ENCODE results near the gene RAB17. TPM values are rescaled to one million over a fixed set of nuclear protein-coding genes. Genes with fewer than 3 reads are reported as not detected.

RAB17 gene
- total RNA-seq, 1 experiment from 2014 or later = not detected

DNA sequence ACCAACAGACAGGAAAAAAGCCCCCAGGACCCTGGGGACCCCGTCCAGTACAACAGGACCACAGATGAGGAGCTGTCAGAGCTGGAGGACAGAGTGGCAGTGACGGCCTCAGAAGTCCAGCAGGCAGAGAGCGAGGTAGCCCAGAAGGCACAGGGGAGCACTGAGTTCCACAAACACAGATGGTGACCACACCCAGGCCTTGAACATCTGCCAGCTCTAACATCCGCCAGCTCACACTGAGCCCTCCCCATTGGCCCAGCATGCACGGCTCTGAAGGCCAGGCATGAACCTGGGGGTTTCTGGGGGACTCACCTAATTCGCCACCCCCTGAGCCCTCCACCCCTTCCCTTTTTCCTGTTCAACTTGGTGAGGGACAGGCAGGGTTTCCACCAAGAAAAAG is 49.7 kb downstream of the RAB17 start:
- no peak overlapping the region for H3K4me3 ChIP-seq
- peak; percentile 54 for DNase-seq
- H3K36me3 ChIP-seq = no peaks in the 10 kb centered on the region
- H3K9me3 ChIP-seq = no peaks in the 10 kb centered on the region
- no peaks in the 10 kb centered on the region for H3K27me3 ChIP-seq

DNA sequence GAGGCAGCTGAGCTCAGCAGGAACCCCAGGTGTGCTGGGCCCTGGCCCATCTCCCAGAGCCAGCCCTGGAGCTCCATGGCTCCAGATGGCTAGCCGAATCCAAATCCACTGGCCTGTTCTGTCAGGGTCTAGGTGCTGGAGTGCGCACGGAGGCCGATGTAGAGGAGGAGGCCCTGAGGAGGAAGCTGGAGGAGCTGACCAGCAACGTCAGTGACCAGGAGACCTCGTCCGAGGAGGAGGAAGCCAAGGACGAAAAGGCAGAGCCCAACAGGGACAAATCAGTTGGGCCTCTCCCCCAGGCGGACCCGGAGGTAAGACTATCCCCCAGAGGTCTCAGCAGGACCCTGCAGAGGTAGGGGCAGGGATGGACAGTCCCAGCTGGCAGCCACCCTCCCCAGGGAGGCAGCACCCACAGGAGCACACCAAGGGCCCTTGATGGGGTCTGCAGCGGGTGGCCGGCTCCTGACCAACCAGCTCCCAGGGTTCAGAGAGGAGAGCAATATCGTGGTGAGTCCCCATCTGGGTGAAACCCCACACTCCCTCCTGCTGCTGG is 50.2 kb downstream of the RAB17 start:
- Histone ChIP-seq H3K9me3 (no peaks in the 10 kb centered on the region), H3K27me3 (no peaks in the 10 kb centered on the region), H3K36me3 (no peaks in the 10 kb centered on the region), H3K4me3 (no peak overlapping the region)
- DNase-seq = no peak

DNA sequence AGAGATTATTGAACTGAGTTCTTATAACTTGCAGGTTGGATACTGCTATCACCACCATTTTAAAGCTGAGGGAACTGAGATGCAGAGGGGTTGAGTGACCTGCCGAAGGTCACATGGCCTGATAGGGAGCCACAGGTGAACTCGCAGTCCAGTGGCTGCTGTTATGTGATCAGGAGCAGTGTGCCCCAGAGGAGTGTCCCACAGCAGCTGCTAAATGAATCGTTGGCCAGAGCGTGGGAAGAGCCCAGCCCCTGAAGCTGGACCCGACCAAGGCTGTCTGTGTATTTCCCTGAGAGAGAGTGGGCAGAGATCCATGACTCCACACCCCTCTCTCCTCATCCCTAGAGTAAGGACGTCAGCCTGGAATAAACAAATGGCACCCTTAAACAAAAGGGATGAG is 50.9 kb downstream of the RAB17 start:
- no peaks in the 10 kb centered on the region for H3K9me3 ChIP-seq
- H3K27me3 ChIP-seq = no peaks in the 10 kb centered on the region
- DNase-seq = no peak
- no peak overlapping the region for H3K4me3 ChIP-seq
- H3K36me3 ChIP-seq = no peaks in the 10 kb centered on the region

DNA sequence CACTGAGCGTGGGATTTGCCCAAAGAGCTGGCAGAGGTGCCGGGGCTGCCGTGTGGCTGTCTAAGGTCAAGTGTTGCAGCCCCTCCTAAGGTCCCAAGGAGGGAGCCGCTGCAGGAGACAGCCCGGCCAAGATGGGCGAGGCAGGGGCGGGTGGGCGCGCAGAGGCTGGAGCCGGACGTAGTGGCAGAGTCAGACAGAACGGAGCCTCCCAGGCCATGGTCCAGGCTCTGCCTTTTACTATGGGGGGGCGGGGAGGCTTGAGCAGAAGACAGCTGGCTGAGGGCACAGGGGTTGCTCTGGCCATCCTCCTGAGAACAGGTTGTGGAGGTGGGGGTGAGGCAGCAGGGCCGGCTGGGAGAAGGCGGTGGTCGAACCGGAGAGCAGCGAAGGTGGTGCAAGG is 51.6 kb downstream of the RAB17 start:
- Histone ChIP-seq H3K4me3 (no peak overlapping the region), H3K36me3 (no peaks in the 10 kb centered on the region), H3K27me3 (no peaks in the 10 kb centered on the region), H3K9me3 (no peaks in the 10 kb centered on the region)
- DNase-seq = no peak

DNA sequence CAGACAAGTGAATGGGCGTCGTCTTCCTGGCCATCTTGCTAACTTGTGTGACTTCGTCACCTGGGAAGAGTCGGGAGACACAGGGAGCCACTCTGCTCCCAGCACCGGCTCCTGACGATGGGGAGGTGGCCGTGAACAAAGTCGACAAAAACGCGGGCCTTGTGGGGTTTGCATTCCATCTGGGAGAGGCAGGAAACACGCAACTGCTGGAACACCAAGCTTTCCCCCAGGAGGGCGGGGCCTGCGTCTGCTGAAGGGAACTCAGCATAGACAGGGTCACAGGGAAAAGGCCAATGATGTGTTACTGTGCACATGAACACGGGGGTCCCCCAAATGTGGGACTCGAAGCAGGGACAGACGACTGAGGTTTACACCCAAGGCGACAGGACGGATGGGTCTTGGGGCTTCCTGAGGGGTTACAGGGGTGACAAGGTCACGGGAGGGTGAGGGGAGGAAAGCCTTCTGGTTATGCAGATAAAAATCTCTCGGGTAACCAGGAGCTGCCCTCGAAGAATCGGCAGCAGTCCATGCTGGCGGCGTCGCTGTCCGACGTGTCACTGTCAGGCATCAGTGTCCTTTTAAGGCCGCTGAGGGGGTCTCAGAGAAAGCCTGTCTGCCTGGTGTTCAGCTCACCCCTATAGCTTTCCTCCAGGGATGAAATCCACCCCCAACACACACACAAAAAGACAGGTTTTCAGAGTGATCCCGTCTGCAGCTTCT is 52.4 kb downstream of the RAB17 start:
- no peaks in the 10 kb centered on the region for H3K36me3 ChIP-seq
- H3K27me3 ChIP-seq = no peaks in the 10 kb centered on the region
- H3K9me3 ChIP-seq = no peaks in the 10 kb centered on the region
- no peak for DNase-seq
- H3K4me3 ChIP-seq = no peak overlapping the region

DNA sequence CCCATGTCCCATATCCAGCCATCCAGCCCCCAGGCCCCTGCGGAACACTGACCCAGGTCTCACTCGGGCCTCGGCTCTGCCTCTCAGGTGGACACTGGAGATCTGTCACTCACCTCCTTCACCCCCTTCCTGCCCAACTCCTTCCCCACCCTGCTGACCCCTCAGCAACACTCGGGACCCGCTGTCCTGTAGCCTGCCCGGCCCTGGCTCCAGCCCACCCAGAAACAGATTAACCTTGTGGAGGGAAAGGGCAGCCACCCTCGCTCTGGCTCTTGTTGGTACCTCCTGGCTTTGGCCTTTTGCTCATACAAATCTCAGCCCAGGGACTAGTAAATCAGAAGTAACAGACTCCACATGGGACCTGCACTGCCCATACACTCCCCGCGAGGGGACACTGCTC is 53.9 kb downstream of the RAB17 start:
- no peaks in the 10 kb centered on the region for H3K9me3 ChIP-seq
- DNase-seq = no peak
- H3K36me3 ChIP-seq = no peaks in the 10 kb centered on the region
- no peak overlapping the region for H3K4me3 ChIP-seq
- no peaks in the 10 kb centered on the region for H3K27me3 ChIP-seq

DNA sequence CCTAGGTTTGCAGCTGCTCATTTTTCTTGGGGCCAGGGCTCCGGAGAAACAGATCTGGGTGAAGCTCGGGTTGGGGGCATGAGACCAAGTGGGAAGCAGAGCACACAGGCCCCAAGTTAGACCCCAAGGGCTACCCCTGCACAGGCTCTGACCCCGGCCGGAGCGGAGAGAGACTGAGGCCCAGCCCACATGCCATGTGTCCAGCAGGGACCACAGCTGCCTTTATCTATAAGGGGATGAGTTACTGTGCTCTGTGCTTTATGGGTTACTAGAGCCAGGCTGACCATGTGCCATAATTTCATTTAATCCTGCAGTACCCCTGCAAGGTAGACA is 54.5 kb downstream of the RAB17 start:
- Histone ChIP-seq H3K9me3 (no peaks in the 10 kb centered on the region), H3K36me3 (no peaks in the 10 kb centered on the region), H3K4me3 (no peak overlapping the region), H3K27me3 (no peaks in the 10 kb centered on the region)
- no peak for DNase-seq

DNA sequence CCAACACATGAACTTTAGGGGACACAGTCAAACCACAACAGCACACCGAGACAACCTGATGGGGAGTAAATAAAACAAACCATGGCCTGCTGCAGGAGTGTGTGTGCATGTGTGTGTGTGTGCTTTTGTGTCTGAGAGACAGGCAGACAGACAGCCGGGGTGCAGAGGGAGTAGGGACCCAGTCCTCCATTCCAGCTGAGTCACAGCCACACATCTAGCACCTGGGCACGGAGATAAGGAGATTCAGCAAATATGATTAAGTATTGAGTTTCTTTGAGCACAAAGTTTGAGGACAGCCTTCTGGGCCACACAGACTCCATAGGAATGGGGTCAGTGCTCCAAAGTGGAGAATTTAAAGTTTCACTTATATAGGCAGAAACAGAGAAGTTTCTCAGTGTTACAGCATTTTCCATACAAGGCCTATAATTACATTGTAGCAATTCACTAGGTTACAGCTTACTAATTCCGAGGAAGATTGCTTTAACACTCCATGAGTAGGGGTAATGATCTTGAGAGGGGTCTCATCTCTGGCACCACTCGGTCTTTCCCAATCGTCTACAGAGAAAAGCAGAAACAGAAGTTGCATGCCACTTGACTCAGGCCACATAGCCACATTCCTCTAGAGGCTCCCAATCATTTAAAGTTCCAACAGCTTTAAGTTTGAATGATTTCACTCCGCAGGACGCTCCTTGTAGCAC is 55.0 kb downstream of the RAB17 start:
- no peak for DNase-seq
- Histone ChIP-seq H3K27me3 (no peaks in the 10 kb centered on the region), H3K4me3 (no peak overlapping the region), H3K9me3 (no peaks in the 10 kb centered on the region), H3K36me3 (no peaks in the 10 kb centered on the region)

DNA sequence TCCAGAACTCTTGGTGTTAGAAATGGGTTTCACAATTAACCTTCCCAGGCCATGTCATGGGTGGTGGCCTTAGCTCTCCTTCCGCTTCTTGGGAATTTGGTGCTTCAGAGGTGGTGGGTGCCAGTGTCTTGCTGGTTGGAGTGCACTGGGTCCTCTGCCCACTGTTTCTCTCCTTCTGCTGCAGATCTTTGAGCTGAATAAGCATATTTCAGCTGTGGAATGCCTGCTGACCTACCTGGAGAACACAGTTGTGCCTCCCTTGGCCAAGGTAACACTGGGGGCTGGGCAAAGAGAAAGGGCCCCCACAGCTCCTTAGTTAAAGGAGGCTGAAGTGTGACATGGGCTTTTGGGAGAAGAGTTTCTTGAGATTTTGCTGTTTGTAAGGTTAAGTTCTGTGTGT is 56.2 kb downstream of the RAB17 start:
- H3K27me3 ChIP-seq = no peaks in the 10 kb centered on the region
- H3K9me3 ChIP-seq = no peaks in the 10 kb centered on the region
- no peak for DNase-seq
- no peaks in the 10 kb centered on the region for H3K36me3 ChIP-seq
- no peak overlapping the region for H3K4me3 ChIP-seq

DNA sequence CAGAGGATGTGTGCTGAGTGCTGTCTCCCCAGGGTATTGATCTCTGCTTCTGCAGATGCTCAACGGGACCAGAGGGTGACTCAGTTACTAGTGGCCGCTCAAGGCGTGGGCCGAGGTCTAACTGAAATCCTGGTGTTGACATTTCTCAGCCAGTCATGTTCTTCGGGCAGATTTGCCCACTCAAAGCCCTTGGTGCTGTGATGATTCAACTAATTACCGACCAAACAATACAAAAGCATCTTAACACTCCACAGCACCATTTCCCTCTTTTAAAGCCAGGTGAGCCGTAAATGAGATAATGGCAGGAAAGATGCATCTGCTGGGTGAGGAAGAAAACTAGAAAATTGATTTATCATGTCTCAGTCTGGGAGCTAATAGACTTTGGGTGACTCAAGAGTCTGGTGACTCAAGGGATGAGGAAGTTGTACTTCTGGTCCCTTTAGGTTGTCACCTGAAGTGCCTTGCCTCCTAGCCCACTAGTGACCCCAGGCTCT is 56.8 kb downstream of the RAB17 start:
- Histone ChIP-seq H3K27me3 (no peaks in the 10 kb centered on the region), H3K4me3 (no peak overlapping the region), H3K36me3 (no peaks in the 10 kb centered on the region), H3K9me3 (no peaks in the 10 kb centered on the region)
- no peak for DNase-seq

DNA sequence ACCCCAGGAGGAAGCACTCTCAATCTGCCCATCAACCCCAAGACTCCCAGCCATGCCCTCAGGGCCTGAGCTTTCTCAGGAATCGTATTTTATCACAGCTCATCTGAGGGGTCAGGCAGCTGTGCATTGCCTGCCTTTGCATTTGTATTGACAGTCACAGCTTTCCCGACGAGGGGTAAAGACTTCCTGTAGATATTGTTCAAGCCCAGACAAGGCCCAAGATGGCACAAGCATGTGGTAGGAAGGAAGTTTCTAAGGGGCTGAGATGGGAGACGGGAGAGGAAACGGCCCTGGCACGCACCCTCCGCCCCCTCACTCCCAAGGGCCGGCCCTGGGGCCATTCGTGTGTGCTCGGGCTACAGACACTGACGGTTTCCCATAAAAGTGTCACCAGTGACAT is 58.4 kb downstream of the RAB17 start:
- Histone ChIP-seq H3K9me3 (no peaks in the 10 kb centered on the region), H3K4me3 (no peak overlapping the region), H3K27me3 (no peaks in the 10 kb centered on the region), H3K36me3 (no peaks in the 10 kb centered on the region)
- no peak for DNase-seq

DNA sequence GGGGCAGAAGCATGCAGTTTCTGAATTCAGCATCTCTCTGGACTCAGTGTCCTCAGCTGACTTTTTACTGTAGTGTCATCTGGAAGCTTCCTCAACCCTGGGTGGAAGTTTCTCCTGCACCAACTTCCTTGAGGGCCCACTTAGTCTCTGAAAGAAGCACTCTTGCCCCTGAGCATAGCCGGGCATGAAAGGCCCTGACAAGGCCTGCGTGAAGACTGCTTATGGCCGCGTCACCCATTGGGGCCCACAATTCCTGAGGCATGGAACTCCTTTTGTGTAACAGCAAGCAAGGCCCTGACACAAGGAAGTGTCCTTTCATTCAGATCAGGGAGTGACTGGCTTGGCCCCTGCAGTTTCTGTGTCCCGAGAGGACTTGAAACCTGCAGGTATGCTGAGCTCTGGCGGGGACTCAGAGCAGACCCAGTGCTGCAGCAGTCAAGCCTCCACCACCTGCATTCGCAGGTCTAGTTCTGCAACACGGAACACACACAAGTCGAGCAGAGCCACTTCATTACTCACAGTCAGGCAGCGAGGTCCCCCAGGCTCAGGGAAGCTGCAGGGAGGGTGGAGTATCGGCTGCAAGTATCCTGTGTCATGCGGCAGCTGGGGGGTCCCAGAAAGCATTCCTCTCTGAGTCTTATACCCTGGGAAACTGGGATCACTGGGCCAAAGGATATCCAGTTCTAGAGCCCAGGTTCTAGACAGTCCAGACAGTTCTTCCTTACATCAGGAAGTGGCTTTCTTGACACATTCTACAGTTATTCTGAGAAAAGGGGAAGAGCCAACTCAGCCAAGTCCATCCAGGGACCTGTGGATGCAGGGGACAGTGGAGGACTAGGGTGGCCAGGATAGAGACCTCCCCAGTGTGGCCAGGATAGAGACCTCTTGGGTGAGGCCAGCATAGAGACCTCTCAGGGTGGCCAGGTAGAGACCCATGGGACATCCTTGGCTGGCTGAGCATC is 59.8 kb downstream of the RAB17 start:
- Histone ChIP-seq H3K36me3 (no peaks in the 10 kb centered on the region), H3K27me3 (no peaks in the 10 kb centered on the region)
- no peak for DNase-seq

DNA sequence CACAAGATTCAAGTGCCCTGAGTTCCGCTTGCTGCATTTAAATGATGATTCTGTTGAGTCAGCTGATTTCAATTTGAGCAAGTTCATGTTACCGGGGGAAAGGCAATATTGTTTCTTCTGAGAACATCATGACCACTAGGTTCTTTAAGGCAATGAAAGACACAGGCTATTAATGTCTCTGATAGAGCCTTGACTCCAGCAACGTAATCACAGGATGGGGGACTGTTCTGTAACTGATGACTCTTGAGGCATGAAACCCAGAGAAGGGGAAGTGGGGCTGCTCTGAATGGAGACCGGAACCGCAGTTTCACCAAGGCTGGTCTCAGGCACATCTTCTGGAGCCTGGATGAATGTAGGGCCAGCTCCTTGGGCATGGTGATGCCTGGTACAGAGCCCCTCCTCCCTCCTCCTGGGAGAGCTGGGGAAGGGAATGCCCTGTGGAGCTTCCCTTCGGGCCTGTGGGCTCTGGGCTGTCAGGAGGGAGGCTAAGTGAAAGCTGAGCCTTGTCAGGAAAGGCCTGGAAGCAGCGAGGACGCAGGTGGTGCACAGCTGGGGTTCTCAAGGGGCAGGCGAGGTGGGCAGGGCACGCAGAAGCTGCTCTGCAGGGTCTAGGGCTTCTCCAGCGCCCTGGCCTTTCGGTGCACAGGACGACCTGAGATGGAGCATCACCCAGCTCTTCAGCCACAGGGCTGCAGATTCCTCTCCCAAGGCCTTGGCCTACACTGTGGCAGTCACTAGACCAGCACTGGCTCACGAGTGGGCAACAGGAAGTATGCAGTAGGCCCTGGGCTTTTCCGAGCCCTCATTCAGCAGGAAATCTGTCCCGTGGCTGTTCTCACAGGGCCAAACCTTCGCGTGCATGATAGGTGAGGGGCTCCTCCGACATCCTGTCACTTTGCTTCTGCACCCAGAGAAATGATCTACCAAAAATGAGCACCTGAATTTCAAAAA is 60.8 kb downstream of the RAB17 start:
- Histone ChIP-seq H3K36me3 (no peaks in the 10 kb centered on the region), H3K27me3 (no peaks in the 10 kb centered on the region), H3K9me3 (no peaks in the 10 kb centered on the region), H3K4me3 (no peak overlapping the region)
- no peak for DNase-seq

More for the DNA sequence above, 59.8 kb downstream of the RAB17 start:
- no peak overlapping the region for H3K4me3 ChIP-seq
- H3K9me3 ChIP-seq = no peaks in the 10 kb centered on the region

DNA sequence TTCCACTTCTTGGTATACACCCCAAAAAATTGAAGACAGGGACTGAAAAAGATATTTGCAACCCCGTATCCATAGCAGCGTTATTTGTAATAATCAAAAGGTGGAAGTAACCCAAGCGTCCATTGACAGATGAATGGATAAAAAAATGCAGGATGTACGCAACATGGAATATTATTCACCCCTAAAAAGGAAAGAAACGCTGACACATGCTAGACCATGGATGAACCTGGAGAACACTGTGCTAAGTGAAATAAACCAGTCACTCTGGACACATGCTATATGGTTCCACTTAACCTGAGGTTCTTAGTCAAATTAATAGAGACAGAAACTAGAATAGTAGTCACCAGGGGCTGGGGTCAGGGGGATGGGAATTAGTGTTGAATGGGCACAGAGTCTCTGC is 62.8 kb downstream of the RAB17 start:
- Histone ChIP-seq H3K4me3 (no peak overlapping the region), H3K36me3 (no peaks in the 10 kb centered on the region), H3K27me3 (no peaks in the 10 kb centered on the region), H3K9me3 (no peaks in the 10 kb centered on the region)
- DNase-seq = no peak

DNA sequence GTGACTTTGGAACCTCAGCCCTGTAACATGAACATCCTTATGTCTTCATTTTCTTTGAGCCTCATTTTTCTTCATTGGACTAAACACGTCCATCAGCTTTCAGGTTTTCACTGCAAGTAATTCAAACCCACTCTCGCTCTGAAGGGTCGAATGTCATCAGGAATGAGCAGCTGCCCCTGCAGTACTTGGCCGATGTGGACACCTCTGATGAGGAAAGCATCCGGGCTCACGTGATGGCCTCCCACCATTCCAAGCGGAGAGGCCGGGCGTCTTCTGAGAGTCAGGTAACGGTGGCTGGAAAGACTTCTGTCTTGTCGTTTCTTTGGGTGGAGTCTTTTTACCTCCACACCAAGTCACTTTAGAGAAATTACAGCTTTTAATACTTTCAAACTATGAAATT is 63.3 kb downstream of the RAB17 start:
- Histone ChIP-seq H3K4me3 (no peak overlapping the region), H3K36me3 (no peaks in the 10 kb centered on the region), H3K9me3 (no peaks in the 10 kb centered on the region), H3K27me3 (no peaks in the 10 kb centered on the region)
- DNase-seq = no peak

DNA sequence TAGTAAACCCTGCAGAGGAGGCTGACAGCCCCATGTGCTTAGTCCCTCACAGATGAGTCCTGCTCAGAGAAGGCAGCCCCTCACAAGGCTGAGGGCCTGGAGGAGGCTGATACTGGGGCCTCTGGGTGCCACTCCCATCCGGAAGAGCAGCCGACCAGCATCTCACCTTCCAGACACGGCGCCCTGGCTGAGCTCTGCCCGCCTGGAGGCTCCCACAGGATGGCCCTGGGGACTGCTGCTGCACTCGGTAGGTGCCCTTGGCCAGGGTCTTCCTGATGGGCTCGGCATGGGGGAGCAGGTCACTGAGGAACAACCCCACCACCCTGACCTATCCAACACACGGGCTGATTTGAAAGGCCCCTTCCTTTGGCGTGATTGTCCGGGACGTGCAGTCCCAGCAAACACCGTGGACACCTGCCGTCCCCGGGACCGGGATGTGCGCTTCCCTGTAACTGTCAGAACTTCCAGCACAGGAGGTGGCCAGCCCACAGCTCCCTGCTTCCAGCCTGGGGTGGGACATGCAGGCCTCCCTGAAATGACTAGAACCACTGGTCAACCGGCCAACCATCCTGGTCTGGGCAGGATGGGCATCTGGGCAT is 64.9 kb downstream of the RAB17 start:
- DNase-seq = no peak
- Histone ChIP-seq H3K9me3 (no peaks in the 10 kb centered on the region), H3K27me3 (no peaks in the 10 kb centered on the region), H3K4me3 (no peak overlapping the region), H3K36me3 (no peaks in the 10 kb centered on the region)

All from MG63 (cell line).